Fibroblast of pulmonary artery (primary cell): ENCODE data around the gene SIX3.

Source experiments
- DNase-seq: peaks from one replicate; pipeline ENCODE4 v3.0.0-alpha.2; 2010; ENCODE audit warnings: low read depth
- H3K4me3 ChIP-seq: replicated peaks from 2 replicates; pipeline ENCODE4 v1.5.1; 2011; ENCODE audit warnings: low read depth, mild to moderate bottlenecking, control low read depth, low read length, moderate library complexity
- CTCF ChIP-seq: IDR thresholded peaks from 2 replicates; pipeline ENCODE4 v1.5.1; 2011; ENCODE audit warnings: mild to moderate bottlenecking, control low read depth, low read length, inconsistent platforms; ENCODE audit errors: missing control alignments

Gene SIX3

GRCh38 chr2:44925561-44926136, 15.9 kb upstream of the SIX3 start:
- no peak for TF ChIP-seq CTCF
- no peak overlapping the region for H3K4me3 ChIP-seq

GRCh38 chr2:44926957-44927356, 14.5 kb upstream of the SIX3 start:
- no peak overlapping the region for H3K4me3 ChIP-seq
- DNase-seq = no peak
- no peak for TF ChIP-seq CTCF

More at GRCh38 chr2:44925561-44926136, 15.9 kb upstream of the SIX3 start:
- no peak for DNase-seq

GRCh38 chr2:44927985-44928482, 13.5 kb upstream of the SIX3 start:
- H3K4me3 ChIP-seq = no peak overlapping the region
- DNase-seq = no peak
- TF ChIP-seq CTCF = no peak

GRCh38 chr2:44928483-44929158, 12.9 kb upstream of the SIX3 start:
- TF ChIP-seq CTCF = no peak
- DNase-seq = no peak
- H3K4me3 ChIP-seq = no peak overlapping the region

- no peak for DNase-seq
- no peak for TF ChIP-seq CTCF
- H3K4me3 ChIP-seq = no peak overlapping the region
Observed at GRCh38 chr2:44929159-44929734, 12.3 kb upstream of the SIX3 start.

GRCh38 chr2:44929735-44930273, 11.7 kb upstream of the SIX3 start:
- DNase-seq = no peak

More at GRCh38 chr2:44929735-44930273, 11.7 kb upstream of the SIX3 start:
- H3K4me3 ChIP-seq = no peak overlapping the region
- no peak for TF ChIP-seq CTCF
